Liver (tissue), 9 donors: ENCODE results near the gene DCDC2C. TPM values are rescaled to one million over a fixed set of nuclear protein-coding genes. Genes with fewer than 3 reads are reported as not detected.

ENCODE experiments used
- DNase-seq: peaks from one replicate; pipeline ENCODE4 v3.0.0-alpha.2; 2017; ENCODE audit warnings: low spot score
- H3K27ac ChIP-seq, 2 donors: one replicate each; pipeline ENCODE4 v1.7.0; 2013; ENCODE audit warnings: inconsistent platforms in 2 of 2, low read length in 2 of 2, control low read depth in 1 of 2, low read depth in 1 of 2, mild to moderate bottlenecking in 1 of 2
- H3K27me3 ChIP-seq, 4 donors: one replicate each; pipeline versions ENCODE4 v1.6.1 to v1.7.0; 2013; ENCODE audit warnings: low read length in 3 of 4, inconsistent platforms in 1 of 4, mild to moderate bottlenecking in 1 of 4, moderate library complexity in 1 of 4; ENCODE audit not compliant: control insufficient read depth in 4 of 4, insufficient read depth in 4 of 4
- H3K36me3 ChIP-seq, 4 donors: one replicate each; pipeline versions ENCODE4 v1.6.1 to v1.7.0; 2013; ENCODE audit warnings: low read length in 3 of 4, mild to moderate bottlenecking in 3 of 4, low read depth in 1 of 4, moderate library complexity in 1 of 4; ENCODE audit not compliant: control insufficient read depth in 4 of 4, insufficient read depth in 3 of 4
- H3K4me1 ChIP-seq, 4 donors: one replicate each; pipeline versions ENCODE4 v1.6.1 to v1.7.0; 2013; ENCODE audit warnings: low read length in 3 of 4, mild to moderate bottlenecking in 3 of 4, moderate library complexity in 1 of 4; ENCODE audit not compliant: control insufficient read depth in 4 of 4, insufficient read depth in 4 of 4
- H3K4me3 ChIP-seq, 3 donors: one replicate each; pipeline versions ENCODE4 v1.6.1 to v1.7.0; 2013; ENCODE audit warnings: low read length in 3 of 3, control low read depth in 1 of 3, low read depth in 1 of 3, mild to moderate bottlenecking in 1 of 3
- H3K9ac ChIP-seq, 2 donors: one replicate each; pipeline ENCODE4 v1.7.0; 2013; ENCODE audit warnings: low read length in 2 of 2, mild to moderate bottlenecking in 2 of 2, moderate library complexity in 2 of 2, control low read depth in 1 of 2, low read depth in 1 of 2
- H3K9me3 ChIP-seq, 4 donors: one replicate each; pipeline versions ENCODE4 v1.6.1 to v1.7.0; 2013; ENCODE audit warnings: low read length in 3 of 4; ENCODE audit not compliant: control insufficient read depth in 4 of 4
- ATF3 ChIP-seq: IDR thresholded peaks from 2 replicates; pipeline ENCODE4 v1.6.1; 2016; ENCODE audit warnings: antibody characterized with exemption
- CTCF ChIP-seq: fragments of 150-350 bp; IDR thresholded peaks from 2 replicates; pipeline ENCODE4 v1.5.1; 2017; ENCODE audit warnings: improper control_type of control experiment, low read depth, low read length; ENCODE audit not compliant: missing input control
- EGR1 ChIP-seq, 2 donors: IDR thresholded peaks; 2 replicates each; pipeline ENCODE4 v1.6.1; 2016 to 2018; ENCODE audit warnings: antibody characterized with exemption in 2 of 2, low read depth in 2 of 2
- FOXA1 ChIP-seq: IDR thresholded peaks from 2 replicates; pipeline ENCODE4 v1.6.1; 2016; ENCODE audit warnings: antibody characterized with exemption
- FOXA2 ChIP-seq: IDR thresholded peaks from 2 replicates; pipeline ENCODE4 v1.6.1; 2016; ENCODE audit warnings: antibody characterized with exemption
- GABPA ChIP-seq, 2 donors: IDR thresholded peaks in 1 of 2; conservative IDR thresholded peaks in 1 of 2; 2 replicates each; pipeline ENCODE4 v1.6.1; 2016; ENCODE audit warnings: antibody characterized with exemption in 2 of 2, mild to moderate bottlenecking in 1 of 2, moderate library complexity in 1 of 2
- HNF4A ChIP-seq, 2 donors: conservative IDR thresholded peaks; 2 replicates each; pipeline ENCODE4 v1.6.1; 2016; ENCODE audit warnings: antibody characterized with exemption in 2 of 2, mild to moderate bottlenecking in 2 of 2
- HNF4G ChIP-seq: IDR thresholded peaks from 2 replicates; pipeline ENCODE4 v1.6.1; 2016; ENCODE audit warnings: antibody characterized with exemption
- JUND ChIP-seq, 2 donors: IDR thresholded peaks; 2 replicates each; pipeline ENCODE4 v1.6.1; 2016; ENCODE audit warnings: antibody characterized with exemption in 2 of 2
- MAX ChIP-seq: IDR thresholded peaks from 2 replicates; pipeline ENCODE4 v1.6.1; 2016; ENCODE audit warnings: antibody characterized with exemption
- NR2F2 ChIP-seq: IDR thresholded peaks from 2 replicates; pipeline ENCODE4 v1.6.1; 2016; ENCODE audit warnings: antibody characterized with exemption
- RAD21 ChIP-seq, 2 donors: IDR thresholded peaks; 2 replicates each; pipeline ENCODE4 v1.6.1; 2016; ENCODE audit warnings: antibody characterized with exemption in 2 of 2, mild to moderate bottlenecking in 2 of 2
- REST ChIP-seq: IDR thresholded peaks from 2 replicates; pipeline ENCODE4 v1.6.1; 2016; ENCODE audit warnings: antibody characterized with exemption, mild to moderate bottlenecking
- RXRA ChIP-seq, 2 donors: IDR thresholded peaks; 2 replicates each; pipeline ENCODE4 v1.6.1; 2017 to 2018; ENCODE audit warnings: antibody characterized with exemption in 2 of 2, mild to moderate bottlenecking in 1 of 2
- SP1 ChIP-seq: IDR thresholded peaks from 2 replicates; pipeline ENCODE4 v1.6.1; 2018; ENCODE audit warnings: antibody characterized with exemption, mild to moderate bottlenecking
- TAF1 ChIP-seq: conservative IDR thresholded peaks from 2 replicates; pipeline ENCODE4 v1.6.1; 2016; ENCODE audit warnings: antibody characterized with exemption, mild to moderate bottlenecking
- YY1 ChIP-seq: IDR thresholded peaks from 2 replicates; pipeline ENCODE4 v1.6.1; 2016; ENCODE audit warnings: antibody characterized with exemption, mild to moderate bottlenecking
- ZBTB33 ChIP-seq: IDR thresholded peaks from 2 replicates; pipeline ENCODE4 v1.6.1; 2016; ENCODE audit warnings: antibody characterized with exemption
- WGBS: extraction: QIAGEN DNeasy Blood & Tissue Kit; methylation state at CpG from one replicate; pipeline ENCODE4 v1.1.7; 2013; 5-methylcytosine and 5-hydroxymethylcytosine counted together
- polyA plus RNA-seq, 2 donors: library from polyadenylated mRNA; stranded (reverse) in 1 of 2; unstranded in 1 of 2; fragments of 200-250 nt in 1 of 2; fragments of >200 nt in 1 of 2; fragmentation: Nextera tagmentation in 1 of 2; extraction: Ambion mirVana in 1 of 2; gene quantifications; one replicate each; pipeline versions ENCODE4 v1.2.1 to v1.2.3, GENCODE V29; 2013 to 2015
- total RNA-seq, 2 donors: library from RNA; depleted of rRNA; stranded (reverse); fragments of >200 nt; gene quantifications; one replicate each; pipeline ENCODE4 v1.2.3, GENCODE V29; 2014
- donor health status: healthy.
- donor health status: healthy.
- donor health status: healthy.
- donor health status: healthy.
- donor health status: healthy.

Gene DCDC2C
- total and polyA plus RNA-seq, 4 donors = not detected

GRCh38 chr2:3793249-3793648 is 89.9 kb downstream of the DCDC2C start:
- 81% methylated on average over 5 of the region's 5 CpGs for WGBS
- Histone ChIP-seq H3K27ac (no peak overlapping the region), H3K27me3 (peaks cover 0 to 2% (median 0%) of the 10 kb centered on the region in 4 donors), H3K9me3 (no peaks in the 10 kb centered on the region), H3K4me3 (no peak overlapping the region), H3K36me3 (no peaks in the 10 kb centered on the region), H3K9ac (no peak overlapping the region), H3K4me1 (no peaks in the 10 kb centered on the region)
- TF ChIP-seq RAD21 (IDR thresholded peaks at IDR 0.05) (no peak), SP1 (no peak), CTCF (no peak), HNF4G (no peak), FOXA1 (no peak), MAX (no peak), YY1 (no peak), GABPA (IDR thresholded peaks at IDR 0.05 in 1 of 2, conservative IDR thresholded peaks at IDR 0.05 in 1 of 2) (no peak), ZBTB33 (no peak), RXRA (IDR thresholded peaks at IDR 0.05) (no peak), TAF1 (no peak), FOXA2 (no peak), REST (no peak), EGR1 (IDR thresholded peaks at IDR 0.05; ENCODE audit: low read depth in 2 of 2) (no peak), NR2F2 (no peak), ATF3 (no peak), HNF4A (conservative IDR thresholded peaks at IDR 0.05) (no peak), JUND (IDR thresholded peaks at IDR 0.05) (no peak)
- no peak for DNase-seq
